Gastrocnemius medialis (tissue), 4 donors: Measurements from ENCODE around the gene KLHDC8B.

Experiments
- CTCF ChIP-seq, 5 experiments: fragments of 450-650 bp in 3 of 5; fragments of 200-600 bp in 2 of 5; sonication (generic) in 2 of 5; IDR thresholded peaks in 4 of 5; conservative IDR thresholded peaks in 1 of 5; 1 replicate in 4 of 5; 2 replicates in 1 of 5; pipeline ENCODE4 v1.5.1; 2016 to 2019; ENCODE audit warnings: antibody characterized with exemption in 5 of 5, mild to moderate bottlenecking in 3 of 5, moderate library complexity in 3 of 5
- POLR2A ChIP-seq, 2 donors: fragments of 450-650 bp; IDR thresholded peaks; one replicate each; pipeline ENCODE4 v1.6.1; 2017; ENCODE audit warnings: antibody characterized with exemption in 2 of 2, mild to moderate bottlenecking in 2 of 2, moderate library complexity in 2 of 2

- TF ChIP-seq POLR2A (IDR thresholded peaks at IDR 0.05) (no peak), CTCF (IDR thresholded peaks at IDR 0.05 in 4 of 5, conservative IDR thresholded peaks at IDR 0.05 in 1 of 5) (no peak)
Observed at GRCh38 chr3:49161808-49162530, 9.4 kb upstream of the KLHDC8B start.
